K562 treated with DMSO at 1 percent for 12 hours (cell line): ENCODE measurements around the gene ART3. TPM values are rescaled to one million over a fixed set of nuclear protein-coding genes. Genes with fewer than 3 reads are reported as not detected.

Experiments
- total RNA-seq: library from RNA; unstranded; fragments of 300-600 nt; gene quantifications from 2 replicates; pipeline ENCODE4 v1.2.3, GENCODE V29; 2022; ENCODE audit not compliant: insufficient read depth

Gene ART3
- 1.2 TPM in 1 of 2 replicates, not detected in the other for total RNA-seq

GRCh38 chr4:76074468-76074867, at the start of gene ART3:
Gene ART3, plus strand, starts transcription at chr4:76074709. Its CDS starts 1,181 bp downstream, at chr4:76075890.

GRCh38 chr4:76035799-76036380, 38.6 kb upstream of the ART3 start, which contains the start of gene CXCL11:
Gene CXCL11, minus strand, starts transcription at chr4:76036070. Its CDS starts 83 bp downstream, at chr4:76035987.

GRCh38 chr4:76148142-76148865, 73.8 kb downstream of the ART3 start, which contains the start of gene NUP54:
Gene NUP54, minus strand, starts transcription at chr4:76148397. Its CDS starts 23 bp downstream, at chr4:76148374.

Other genes with a start within 250 kb of the ART3 start
- gene PPEF2, start 172.3 kb upstream of the ART3 start, total RNA-seq, result not detected in 2 replicates
- 6.7 and 27.9 TPM in 2 replicates for gene NAAA, start 133.7 kb upstream of the ART3 start, total RNA-seq
- gene SDAD1, start 83.8 kb upstream of the ART3 start, total RNA-seq, result 7.7 and 20.6 TPM in 2 replicates
- not detected in 2 replicates for gene CXCL9, start 67.2 kb upstream of the ART3 start, total RNA-seq
- 4.0 and 10.2 TPM in 2 replicates for gene CXCL10, start 51.2 kb upstream of the ART3 start, total RNA-seq
- gene CXCL11, start 38.6 kb upstream of the ART3 start, total RNA-seq, result 7.9 and 20.8 TPM in 2 replicates
- 16.6 and 38.4 TPM in 2 replicates for gene NUP54, start 73.7 kb downstream of the ART3 start, total RNA-seq
- 14.1 and 43.7 TPM in 2 replicates for gene SCARB2, start 139.1 kb downstream of the ART3 start, total RNA-seq
- 9.7 and 15.2 TPM in 2 replicates for gene FAM47E, start 177.0 kb downstream of the ART3 start, total RNA-seq
- gene STBD1, start 232.0 kb downstream of the ART3 start, total RNA-seq, result 2.2 and 3.0 TPM in 2 replicates